Suppressor macrophage treated with lipopolysaccharide for 4 hours (primary cell): Measurements from ENCODE around the gene ARHGAP20.

Experiments used
- DNase-seq: peaks from one replicate; pipeline ENCODE4 v3.0.0-alpha.2; 2020

The ARHGAP20 gene

DNA sequence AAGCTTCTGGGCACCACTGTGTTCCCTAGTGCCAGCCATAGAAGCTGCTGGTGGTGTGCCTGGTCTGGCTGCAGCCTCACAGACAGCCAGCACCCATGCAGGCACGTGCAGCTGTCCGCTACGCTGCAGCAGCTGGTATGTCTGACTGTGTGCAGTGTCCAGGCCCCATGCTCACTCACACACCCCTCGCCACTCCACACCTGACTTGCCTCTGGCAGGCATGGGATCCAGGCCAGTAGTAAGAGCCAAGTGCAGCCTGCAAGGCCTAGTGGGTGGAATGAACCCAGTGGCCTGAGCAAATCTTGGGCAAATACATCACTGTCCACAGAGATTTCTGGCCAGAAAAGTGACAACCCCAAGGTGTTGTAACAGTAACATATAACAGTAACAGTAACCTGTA lies 111.9 kb downstream of the ARHGAP20 start:
- no peak for DNase-seq

DNA sequence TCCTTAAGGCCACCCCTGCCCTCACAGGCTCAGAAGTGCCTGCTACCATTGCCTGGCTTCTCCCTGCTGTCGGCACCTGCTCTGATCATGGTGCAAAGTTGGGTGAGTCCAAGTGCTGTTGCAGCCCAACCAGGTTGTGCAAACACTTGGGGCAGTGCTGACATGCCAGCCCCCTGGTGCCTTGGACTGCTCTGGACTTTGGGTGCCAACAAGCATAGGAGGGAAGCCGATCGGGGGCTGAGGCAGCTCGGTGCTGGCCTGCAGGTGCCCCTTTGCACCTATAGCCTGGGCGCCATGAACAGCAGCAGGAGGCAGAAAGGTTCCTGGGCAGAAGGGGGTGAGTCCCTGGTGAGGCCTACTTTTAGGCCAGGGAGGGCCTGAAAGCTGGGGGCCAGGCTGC lies 113.0 kb downstream of the ARHGAP20 start:
- no peak for DNase-seq

DNA sequence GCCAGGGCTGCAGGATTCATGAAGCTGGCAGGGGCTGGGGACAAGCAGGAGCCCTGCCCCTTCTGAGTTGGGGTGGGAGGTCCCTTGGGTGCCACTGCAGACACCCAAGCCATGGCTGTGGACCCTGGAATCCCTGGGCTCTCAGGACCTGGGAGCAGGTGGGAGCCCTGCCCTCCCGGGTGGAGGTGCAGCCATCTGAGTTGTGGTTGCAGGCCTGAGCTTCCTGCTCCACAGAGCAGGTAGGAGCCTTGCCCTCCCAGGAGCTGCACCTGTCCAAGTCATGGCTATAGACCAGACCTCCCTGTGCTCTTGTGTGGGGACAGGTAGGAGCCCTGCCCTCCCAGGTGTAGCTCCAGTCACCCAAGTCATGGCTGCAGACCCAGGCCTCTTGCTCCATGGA lies 113.5 kb downstream of the ARHGAP20 start:
- DNase-seq: no peak

DNA sequence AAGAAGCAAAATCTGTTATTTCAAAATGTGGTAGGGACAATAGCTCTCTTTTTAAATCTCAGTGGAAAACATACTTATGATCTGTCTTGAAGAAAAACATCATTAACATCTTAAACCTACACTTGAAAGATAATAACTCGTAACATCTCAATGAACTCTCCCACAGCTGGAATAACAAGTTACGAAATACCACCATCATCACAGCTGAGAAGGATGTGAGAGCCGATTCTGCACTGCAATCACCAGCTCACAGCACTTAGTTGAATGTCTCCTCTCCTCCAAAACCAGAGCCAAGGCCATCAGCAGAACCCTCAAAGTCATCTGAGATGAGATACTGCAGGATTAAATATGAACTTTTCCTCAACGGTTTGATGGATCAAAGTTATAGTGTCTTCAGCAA lies 124.3 kb downstream of the ARHGAP20 start:
- DNase-seq: no peak

DNA sequence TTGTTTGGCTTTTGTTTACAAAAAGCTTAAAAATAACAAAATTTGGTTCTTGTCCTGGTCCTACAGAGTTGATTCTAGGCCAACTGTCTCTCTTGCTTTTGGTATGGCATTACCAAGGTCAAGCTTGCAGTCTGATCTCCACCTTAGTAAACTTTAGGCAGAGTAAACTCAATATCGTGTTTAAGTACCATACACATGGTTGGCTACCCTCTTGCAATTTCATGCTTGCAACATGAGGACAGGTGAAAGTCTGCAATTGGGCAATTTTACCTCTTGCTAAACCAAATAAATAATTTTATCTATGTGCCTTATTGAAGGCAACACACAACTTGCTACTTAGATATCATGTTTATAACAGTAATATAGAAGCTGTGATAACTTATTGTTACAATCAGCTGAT lies 125.1 kb downstream of the ARHGAP20 start:
- DNase-seq: no peak

DNA sequence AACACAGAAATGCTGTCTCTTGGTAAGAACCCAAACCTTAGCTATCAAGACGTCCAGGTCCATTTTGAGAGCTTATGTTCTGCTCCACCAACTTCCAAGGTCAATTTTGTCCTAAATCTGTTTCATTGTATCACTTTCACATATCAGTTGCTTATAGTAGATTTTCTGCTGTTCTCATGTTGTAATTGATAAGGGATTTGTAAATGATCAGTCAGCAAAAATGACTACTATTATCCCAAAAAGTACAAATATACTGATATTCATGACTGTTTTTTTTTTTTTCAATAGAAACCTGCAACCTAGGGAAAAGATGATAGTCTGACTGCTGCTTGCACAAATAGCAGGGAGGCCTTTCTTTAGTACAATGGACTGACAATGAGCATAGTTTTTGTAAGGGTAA lies 128.1 kb downstream of the ARHGAP20 start:
- DNase-seq: no peak

DNA sequence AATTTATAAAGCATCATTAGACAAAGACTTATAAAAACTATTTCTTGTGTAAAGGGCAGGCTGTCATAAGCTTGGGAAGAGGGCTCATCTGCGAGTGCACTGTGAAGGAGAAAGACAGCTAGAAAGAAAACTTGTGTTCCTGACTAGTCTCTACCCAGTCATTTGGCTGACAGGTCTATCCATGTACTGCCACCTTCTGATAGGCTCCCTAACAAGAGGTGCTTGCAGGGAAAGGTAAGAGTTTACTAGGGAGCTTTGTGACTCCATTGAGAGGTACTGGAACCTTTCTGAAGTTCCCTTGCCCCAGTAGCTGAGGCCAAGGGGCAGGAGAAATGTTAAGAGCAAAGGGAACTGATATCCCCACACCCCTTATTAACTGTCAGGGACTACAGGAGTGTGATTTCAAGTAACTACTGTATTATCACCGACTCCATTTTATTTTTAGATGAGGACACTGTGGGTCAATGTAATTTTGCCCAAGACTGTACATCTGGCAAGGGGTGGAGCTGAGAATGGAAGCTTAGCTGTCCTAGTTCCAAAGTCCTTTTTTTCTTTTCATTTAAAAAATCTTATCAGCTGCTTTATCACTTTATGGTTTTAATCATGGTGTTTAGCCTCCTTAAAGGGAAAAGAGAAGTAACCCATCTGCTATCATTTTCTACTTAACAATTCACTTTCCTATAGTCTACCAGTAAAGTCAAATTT lies 129.4 kb downstream of the ARHGAP20 start:
- no peak for DNase-seq

DNA sequence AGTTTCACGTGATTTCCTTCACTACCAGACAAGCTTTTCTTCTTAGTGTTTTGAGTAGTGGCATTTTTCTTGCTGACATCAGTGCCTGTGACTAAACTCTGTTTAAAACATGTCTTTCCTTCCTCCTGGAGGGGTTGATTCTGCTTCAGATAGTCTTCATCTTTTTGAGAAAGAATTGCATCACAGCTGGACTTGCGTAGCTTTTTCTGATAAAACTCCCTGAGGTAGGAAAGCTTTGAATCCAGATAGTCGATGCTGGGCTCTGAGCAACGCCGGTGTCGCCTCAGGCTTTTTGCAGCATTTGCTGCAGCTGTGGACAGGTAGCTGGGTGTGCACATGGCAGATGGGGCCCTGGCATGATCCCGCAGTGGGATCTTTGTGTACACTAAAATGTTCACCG lies 131.7 kb downstream of the ARHGAP20 start:
- DNase-seq: no peak

DNA sequence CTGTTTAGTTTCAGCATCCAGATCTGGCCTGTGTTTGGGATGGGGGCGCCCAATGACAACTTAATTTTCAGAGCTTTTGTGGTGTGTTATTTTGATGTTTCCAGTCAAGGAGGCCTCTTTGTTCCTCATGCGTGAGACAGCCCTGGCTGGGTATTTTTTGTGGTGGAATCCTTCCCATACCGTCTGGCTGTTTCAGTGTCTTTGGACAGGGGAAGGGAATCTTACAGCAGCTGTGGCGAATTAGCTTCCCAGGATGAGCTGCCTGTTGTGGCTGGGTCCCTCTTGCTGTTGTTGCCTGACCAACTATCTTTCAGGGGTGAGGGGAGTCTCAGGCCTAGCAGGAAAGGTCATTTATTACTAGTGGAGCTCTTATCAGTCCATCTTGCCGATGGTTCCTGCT lies 138.8 kb downstream of the ARHGAP20 start:
- DNase-seq: no peak

DNA sequence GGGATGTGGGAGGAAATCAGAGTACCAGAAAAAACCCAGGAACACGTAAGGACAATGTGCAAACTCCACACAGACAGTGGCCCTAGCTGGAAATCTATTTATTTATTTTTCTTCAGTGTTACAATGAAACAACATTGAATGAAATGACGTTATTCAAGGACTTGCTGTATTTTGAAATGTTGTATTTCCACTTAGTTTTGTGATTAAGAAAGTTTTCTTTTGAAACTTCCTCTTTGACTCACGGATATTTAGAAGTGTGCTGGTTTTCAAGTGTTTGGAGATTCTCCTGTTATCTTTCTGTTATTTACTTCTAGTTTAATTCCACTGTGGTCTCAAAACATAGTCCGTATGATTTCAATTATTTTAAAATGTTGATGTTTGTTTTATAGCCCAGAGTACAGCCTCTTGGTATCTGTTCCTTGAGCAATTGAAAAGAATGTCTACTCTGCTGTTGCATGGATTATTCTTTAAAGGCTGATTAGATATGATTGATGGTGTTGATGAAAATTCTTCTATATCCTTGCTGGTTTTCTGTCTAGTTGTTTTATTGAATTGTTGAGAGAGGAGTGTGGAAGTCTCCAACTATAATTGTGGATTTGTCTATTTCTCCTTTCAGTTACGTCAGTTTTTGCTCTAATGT lies 141.0 kb downstream of the ARHGAP20 start:
- DNase-seq: peak; percentile 31

DNA sequence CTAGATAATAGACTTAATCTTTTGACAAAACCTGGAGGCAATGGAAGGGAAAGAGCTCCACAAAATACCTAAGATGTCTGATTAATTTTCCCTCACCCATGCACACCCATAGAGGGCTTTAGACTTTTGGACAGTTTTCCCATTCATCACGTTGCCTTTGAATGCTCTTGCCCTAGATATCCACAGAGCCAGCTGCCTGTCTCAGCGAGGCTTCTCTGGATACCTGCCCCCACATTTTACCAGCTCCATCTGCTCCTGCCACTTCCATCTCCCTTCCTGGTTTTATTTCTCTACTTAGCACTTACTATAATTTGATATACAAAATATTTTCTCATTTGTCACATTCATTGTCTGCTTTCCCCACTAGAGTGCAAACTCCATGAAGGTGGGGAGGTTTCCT lies 145.7 kb downstream of the ARHGAP20 start:
- no peak for DNase-seq

DNA sequence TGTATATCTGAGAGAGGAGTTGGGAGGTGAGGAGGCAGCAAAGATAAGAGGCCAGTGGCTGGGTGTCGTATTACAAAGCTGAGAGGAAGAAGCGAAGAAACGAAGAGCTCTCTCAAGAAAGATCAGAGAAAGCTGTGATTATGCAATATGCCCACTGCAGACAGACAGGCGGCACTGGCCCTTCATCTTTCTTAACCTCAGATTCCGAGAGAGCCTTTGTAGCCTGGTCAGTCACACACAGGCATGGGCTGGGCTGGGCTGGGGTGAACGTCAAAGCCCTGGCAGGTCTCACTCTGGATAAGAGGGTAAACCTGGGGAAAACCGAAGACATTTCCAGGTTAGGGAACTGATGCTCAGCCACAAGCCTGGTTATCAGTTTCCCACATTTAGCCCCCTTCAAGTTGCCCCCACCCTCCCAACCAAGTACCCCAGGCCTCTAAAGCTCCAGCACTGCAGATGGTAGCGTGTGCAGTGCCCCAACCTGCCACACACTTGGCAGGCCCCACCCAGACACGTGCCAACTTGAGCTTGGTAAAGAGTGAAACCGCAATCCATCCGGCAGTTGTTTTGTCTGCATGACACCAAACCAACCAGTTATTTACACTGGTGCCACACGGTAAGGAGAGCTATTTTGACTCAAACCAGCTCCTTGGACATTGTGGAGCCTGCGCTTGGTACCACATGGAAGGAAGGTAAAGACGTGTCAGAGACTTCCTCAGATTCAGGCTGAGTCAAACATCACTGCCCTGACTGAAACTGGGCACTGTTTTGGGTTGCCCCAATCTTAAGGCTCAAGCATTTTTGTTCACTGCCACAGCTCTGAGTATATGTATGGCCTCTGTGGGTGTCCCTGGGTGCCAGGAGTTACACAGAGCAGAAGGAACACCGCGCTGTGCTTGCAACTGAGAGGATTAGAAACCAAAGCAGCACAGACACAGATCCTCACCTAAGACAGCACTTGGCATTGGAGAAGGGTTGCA lies 146.6 kb downstream of the ARHGAP20 start:
- no peak for DNase-seq

DNA sequence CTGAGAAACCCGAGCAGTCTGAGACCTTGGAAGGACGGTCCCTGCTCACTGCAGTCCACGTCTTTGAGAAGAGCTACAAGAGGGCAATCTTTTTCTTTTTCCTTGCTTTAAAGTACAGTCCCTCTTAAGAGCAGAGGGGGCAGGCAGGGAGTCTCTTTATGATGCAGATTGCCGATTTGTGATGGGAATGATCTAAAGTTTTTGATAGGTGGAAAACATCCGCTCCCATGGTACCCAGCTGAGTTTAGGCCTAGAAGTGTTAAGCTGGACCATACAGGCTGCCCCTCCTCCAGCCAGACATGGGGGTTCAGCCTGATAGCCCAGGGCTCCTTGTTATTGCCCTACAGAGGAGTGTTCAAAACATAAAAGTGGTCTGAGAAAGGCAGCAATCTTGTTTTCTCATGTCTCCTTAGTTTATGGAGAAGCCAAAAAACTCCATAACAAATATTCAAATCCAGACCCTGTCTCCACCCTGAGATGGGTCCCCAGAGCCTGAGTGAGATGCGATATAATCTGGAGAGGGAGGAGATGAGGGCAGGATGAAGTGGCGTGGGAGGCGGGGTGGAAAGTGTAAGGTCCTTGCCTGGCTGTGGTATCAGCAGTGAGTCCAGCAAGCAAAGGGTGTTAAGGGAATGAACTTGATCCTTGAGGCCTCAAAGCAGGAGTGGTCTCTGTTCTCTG lies 147.4 kb downstream of the ARHGAP20 start:
- no peak for DNase-seq

DNA sequence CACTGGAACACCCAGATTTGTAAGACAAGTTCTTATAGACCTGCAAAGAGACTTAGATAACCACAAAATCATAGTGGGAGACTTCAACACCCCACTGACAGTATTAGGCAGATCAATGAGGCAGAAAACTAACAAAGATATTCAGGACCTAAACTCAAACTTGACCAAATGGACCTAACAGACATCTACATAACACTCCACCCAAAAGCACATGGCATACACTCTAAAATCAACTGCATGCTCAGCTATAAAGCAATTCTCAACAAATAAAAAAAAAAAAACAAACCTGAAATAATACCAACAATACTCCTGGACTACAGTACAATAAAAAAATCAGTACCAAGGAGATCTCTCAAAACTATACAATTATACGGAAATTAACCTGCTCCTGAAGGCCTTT lies 167.5 kb downstream of the ARHGAP20 start:
- no peak for DNase-seq

DNA sequence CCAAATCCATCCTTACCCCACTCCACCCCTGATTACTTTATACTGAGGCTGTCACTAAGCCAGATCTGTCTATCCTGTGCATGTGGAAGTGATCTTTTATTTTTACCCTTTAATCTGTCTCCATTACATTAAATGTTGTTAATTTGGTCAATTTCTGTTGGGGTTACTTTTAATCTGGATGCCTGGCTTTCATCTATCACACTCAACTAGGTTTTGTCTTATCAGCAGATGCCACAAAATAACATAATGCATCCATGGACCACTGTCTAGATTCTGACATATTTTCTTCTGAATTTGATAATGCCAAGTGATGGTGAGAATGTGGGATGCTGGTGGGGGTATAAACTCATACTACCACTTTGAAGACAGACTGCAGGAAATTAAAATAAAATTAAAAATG lies 174.1 kb downstream of the ARHGAP20 start:
- DNase-seq: no peak

DNA sequence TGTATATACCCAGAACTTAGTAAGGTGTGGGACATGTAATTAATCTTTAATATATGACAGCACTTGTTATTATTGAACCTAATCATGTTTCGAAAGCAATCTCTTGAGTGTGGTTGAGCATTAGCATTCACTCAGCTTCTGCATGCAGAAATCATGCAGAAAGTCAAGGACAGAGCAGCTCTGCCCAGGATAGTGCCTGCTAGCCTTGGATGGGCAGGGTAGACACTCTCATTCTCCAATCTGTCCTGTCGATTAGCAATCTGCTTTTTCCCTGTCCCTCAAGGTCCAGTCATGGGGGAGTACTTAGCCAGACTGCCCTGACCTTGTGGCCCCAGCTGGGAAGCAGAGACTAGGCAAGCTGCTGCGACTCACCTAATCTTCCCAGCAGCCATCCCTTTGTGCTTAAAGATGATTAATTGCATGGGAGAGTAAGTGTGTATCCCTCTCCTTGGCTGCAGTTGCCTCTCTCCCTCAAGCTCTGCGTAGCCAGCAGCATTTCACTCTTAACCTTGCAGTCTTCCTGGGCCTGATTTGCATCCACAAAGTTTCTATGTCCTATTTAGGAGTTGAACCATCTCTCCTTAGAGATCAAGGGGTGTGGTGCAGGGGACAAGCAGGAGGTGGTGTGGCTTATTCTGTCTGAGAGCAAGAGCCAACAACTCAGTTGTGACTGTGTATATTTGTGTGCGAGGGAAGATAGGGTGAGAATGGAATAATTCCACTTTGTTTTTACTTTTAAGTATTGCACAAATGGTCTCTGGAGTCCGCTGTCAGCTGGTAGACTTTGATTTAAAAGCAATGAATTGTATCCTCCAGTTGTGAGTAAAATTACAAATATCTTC lies 181.1 kb downstream of the ARHGAP20 start:
- no peak for DNase-seq

DNA sequence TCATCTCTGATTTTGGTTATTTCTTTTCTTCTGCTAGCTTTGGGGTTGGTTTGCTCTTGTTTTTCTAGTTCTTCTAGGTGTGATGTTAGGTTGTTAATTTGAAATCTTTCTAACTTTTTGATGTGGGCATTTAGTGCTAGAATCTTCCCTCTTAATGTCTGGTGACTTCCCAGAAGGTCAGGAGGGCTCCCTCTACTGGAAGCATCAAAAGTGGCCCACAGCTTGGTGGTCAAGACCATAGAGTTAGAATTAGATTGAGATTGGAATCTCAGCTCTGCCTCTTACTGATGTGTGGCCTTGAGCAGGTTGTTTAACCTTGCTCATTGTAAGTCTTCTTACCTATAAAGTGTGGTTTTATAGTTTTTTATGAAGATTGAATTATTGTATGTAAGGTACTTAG lies 183.2 kb downstream of the ARHGAP20 start:
- peak; percentile 62 for DNase-seq

DNA sequence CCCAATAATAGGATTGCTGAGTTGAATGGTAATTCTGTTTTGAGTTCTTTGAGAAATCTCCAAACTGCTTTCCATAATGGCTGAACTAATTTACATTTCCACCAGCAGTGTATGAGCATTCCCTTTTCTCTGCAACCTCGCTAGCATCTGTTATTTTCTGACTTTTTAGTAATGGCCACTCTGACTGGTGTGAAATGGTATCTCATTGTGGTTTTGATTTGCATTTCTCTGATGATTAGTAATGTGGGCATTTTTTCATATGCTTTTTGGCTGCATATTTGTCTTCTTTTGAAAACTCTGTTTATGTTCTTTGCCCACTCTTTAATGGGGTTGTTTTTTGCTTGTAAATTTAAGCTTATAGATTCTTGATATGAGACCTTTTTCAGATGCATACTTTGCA lies 185.1 kb downstream of the ARHGAP20 start:
- no peak for DNase-seq
